HFF-Myc (cell line): ENCODE measurements around the gene C2orf72.

Source experiments
- DNase-seq: peaks from one replicate; pipeline ENCODE4 v3.0.0-alpha.2; 2011; ENCODE audit warnings: low read depth; ENCODE audit errors: extremely low read depth
- H3K4me3 ChIP-seq: replicated peaks from 2 replicates; pipeline ENCODE4 v1.5.1; 2011; ENCODE audit warnings: low read depth, mild to moderate bottlenecking, control low read depth, low read length
- TF ChIP-seq, protein P1 (sequence below): IDR thresholded peaks from 2 replicates; pipeline ENCODE4 v1.5.1; 2012; ENCODE audit warnings: mild to moderate bottlenecking, low read depth, low read length, control low read depth; ENCODE audit errors: missing control alignments

The C2orf72 gene

DNA sequence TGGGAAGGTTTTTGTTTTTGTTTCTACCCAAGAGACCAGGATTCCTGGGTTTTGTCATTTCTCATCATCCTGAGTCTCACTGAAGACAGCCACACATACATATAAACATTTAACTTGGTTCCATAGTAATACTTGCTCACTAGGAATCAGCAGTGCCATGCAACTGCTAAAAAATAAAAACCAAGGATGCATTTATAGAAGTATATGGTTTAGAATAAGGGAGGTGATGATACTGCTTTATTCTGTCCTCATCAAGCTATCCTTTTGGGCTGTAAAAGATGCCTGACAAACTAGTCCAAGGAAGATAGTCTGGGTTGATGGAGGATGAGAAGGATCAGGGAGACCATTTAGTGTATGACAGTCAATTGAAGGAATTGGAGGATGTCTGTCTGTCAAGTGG, 40.7 kb upstream of the C2orf72 start:
- DNase-seq = no peak
- no peak overlapping the region for H3K4me3 ChIP-seq
- TF ChIP-seq, protein P1, sequence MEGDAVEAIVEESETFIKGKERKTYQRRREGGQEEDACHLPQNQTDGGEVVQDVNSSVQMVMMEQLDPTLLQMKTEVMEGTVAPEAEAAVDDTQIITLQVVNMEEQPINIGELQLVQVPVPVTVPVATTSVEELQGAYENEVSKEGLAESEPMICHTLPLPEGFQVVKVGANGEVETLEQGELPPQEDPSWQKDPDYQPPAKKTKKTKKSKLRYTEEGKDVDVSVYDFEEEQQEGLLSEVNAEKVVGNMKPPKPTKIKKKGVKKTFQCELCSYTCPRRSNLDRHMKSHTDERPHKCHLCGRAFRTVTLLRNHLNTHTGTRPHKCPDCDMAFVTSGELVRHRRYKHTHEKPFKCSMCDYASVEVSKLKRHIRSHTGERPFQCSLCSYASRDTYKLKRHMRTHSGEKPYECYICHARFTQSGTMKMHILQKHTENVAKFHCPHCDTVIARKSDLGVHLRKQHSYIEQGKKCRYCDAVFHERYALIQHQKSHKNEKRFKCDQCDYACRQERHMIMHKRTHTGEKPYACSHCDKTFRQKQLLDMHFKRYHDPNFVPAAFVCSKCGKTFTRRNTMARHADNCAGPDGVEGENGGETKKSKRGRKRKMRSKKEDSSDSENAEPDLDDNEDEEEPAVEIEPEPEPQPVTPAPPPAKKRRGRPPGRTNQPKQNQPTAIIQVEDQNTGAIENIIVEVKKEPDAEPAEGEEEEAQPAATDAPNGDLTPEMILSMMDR = no peak

DNA sequence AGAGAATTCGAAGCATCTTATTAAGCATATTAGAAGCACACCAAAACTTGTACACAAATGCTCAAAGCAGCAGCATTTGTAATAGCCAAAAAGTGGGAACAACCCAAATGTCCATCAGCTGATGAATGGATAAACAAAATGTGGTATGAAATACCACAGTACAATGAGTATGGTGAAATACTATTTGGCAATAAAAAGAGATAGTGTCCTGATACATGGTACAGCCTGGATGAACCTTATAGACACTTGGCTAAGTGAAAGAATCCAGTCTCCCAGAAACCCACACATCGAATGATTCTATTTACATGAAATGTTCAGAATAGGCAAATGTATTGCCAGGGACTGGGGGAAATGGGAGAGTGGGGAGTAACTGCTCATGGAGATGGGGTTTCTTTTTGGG, 38.4 kb upstream of the C2orf72 start:
- TF ChIP-seq, protein P1 = no peak

DNA sequence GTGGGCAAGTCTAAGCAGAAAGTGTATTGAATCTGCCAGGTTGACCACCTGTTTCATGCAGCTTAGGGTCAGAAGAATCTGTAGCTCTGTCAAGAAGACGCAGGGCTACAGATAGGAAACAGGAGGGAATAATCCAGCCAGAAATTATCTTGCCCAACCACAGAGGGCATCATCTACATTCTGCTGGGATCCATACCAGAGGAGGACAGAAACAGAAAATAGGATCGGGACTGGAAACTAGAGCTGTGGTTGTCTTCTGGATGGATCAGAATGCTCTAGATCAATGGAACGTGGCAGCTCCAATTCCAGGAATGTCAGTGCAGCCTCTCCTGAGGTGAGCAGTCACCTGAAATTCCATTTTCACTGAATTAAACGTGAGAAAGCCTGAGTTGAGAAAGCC, 37.8 kb upstream of the C2orf72 start:
- TF ChIP-seq, protein P1 = no peak

More for the DNA sequence above, 38.4 kb upstream of the C2orf72 start:
- no peak overlapping the region for H3K4me3 ChIP-seq
- no peak for DNase-seq

DNA sequence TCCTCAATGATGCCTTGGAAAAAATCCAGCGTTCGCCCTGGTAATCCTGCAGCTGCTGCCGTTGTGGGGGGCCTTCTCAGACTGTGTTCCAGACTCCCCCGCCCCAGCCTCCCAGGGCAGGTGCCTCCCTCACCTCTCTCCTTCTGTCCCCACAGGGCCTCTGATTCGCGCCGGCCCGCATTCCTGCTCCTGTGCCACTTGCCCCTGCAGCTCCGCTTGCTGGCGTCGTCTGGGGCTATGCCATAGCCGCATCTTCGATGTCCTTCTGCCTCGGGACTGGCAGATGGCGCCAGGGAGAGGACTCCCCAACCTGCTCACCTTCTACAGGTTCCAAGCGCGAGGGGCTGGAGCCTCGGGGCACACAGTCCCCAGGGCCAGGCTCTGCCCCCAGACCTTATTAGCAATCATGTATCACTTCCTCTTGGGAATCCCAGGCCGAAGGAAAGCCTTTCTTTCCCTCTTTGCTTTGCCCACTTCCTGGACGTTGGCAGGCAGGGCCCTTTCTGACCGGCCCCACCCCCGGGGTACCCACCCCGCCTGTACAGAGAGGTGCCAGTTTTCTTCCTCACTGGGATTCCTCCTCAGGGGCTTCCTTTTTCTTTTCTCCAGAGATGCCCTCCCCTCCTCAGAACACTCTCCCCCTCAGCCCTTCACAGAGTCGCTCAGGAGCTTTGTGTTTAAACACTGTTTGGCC, 37.0 kb upstream of the C2orf72 start:
- H3K4me3 ChIP-seq = no peak overlapping the region
- no peak for DNase-seq
- TF ChIP-seq, protein P1 = no peak

More for the DNA sequence above, 37.8 kb upstream of the C2orf72 start:
- H3K4me3 ChIP-seq = no peak overlapping the region
- DNase-seq = no peak

DNA sequence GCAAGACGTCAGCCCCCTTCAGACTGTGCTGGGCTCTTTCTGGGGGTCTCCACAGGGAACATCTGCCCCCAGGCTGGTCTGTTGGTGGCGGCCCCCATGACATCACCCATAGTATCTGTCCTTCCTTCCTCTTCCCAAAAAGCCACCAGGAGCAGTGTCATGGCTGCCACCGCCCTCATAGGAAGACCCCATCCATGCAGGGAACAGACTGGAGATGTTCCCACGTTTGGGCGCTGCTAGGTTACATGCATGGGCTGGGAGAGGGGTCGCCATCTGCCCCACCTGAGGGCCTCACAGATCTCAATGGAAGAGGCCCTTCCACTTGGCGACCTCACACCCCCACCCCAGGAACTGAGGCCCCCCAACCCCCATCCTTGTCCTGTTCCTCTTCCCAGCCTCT, 36.3 kb upstream of the C2orf72 start:
- TF ChIP-seq, protein P1 = no peak
- no peak overlapping the region for H3K4me3 ChIP-seq
- DNase-seq = no peak

DNA sequence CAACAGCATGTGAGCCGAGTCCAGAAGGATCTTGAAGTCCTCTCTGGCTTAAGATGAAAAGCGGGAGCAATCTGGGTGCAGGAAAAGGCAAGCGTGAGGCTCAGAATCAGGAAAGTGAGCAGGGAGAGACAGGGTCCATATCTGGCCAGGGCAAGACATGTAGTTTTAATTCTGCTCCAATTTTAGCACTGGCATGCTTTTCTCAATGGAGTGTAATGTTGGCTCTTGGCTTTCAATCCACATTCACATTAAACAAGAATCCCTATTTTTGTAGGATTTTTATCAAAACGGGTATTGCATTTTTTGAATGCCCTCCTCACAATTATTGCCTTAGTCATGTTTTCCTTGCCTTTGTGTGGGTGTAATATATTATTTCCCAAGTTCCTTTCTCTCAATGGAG, 35.4 kb upstream of the C2orf72 start:
- DNase-seq = no peak
- H3K4me3 ChIP-seq = no peak overlapping the region
- TF ChIP-seq, protein P1 = no peak

DNA sequence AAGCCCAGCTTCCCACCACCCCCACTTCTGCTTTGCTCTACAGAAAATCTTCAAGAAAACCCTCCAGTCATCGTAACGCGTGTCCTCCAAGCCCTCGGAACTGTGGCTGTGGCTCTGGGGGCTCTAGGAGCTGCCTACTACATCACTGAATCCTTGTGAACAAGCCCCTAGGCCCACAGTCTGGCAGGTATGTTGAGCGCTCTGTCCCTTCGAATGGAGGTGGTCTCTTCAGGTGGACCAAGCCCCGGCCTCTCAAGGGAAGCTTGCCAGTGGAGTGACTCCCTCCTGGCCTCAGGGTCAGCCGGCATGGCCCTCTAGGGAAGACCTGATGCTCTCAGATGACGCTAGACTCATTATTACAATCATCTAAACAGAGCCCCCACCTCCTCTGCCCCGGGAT, 34.7 kb upstream of the C2orf72 start:
- TF ChIP-seq, protein P1 = no peak
- no peak overlapping the region for H3K4me3 ChIP-seq
- no peak for DNase-seq
